OCI-LY1 (cell line): ENCODE results near the gene HDHD5.

Experiments used
- H2AFZ ChIP-seq: fragments of 200-600 bp; sonication (generic), shearing (Covaris generic); 2 replicates; pipeline ENCODE4 v1.6.0; 2014; ENCODE audit warnings: antibody characterized with exemption, mild to moderate bottlenecking, low read length
- H3F3A ChIP-seq: fragments of 200-600 bp; sonication (generic), shearing (Covaris generic); 2 replicates; pipeline ENCODE4 v1.6.0; 2014; ENCODE audit warnings: mild to moderate bottlenecking, antibody characterized with exemption, low read length, moderate library complexity; ENCODE audit not compliant: insufficient read depth
- H3K27ac ChIP-seq: fragments of 200-600 bp; sonication (generic); 2 replicates; pipeline ENCODE4 v1.5.1; 2014; ENCODE audit warnings: low read length, mixed run types, mild to moderate bottlenecking, low read depth; ENCODE audit not compliant: poor library complexity, severe bottlenecking
- H3K27me3 ChIP-seq: fragments of 200-600 bp; sonication (generic); 2 replicates; pipeline ENCODE4 v1.6.0; 2014; ENCODE audit warnings: antibody characterized with exemption, mild to moderate bottlenecking, low read length, moderate library complexity; ENCODE audit not compliant: insufficient read depth
- H3K36me3 ChIP-seq: fragments of 200-600 bp; sonication (generic); 2 replicates; pipeline ENCODE4 v1.6.1; 2014; ENCODE audit warnings: mild to moderate bottlenecking, antibody characterized with exemption, low read length, moderate library complexity, mixed read lengths; ENCODE audit not compliant: insufficient read depth
- H3K4me1 ChIP-seq: fragments of 200-600 bp; sonication (generic); 2 replicates; pipeline ENCODE4 v1.5.1; 2014; ENCODE audit warnings: mild to moderate bottlenecking, low read length, moderate library complexity; ENCODE audit not compliant: insufficient read depth, severe bottlenecking
- H3K4me2 ChIP-seq: fragments of 200-600 bp; sonication (generic), shearing (Covaris generic); 2 replicates; pipeline ENCODE4 v1.6.1; 2014; ENCODE audit warnings: low read length
- H3K4me3 ChIP-seq: fragments of 200-600 bp; sonication (generic); 2 replicates; pipeline ENCODE4 v1.5.1; 2014; ENCODE audit warnings: low read length, low read depth, mild to moderate bottlenecking, mixed read lengths; ENCODE audit not compliant: poor library complexity, severe bottlenecking
- H3K79me2 ChIP-seq: fragments of 200-600 bp; shearing (Covaris generic); 2 replicates; pipeline ENCODE4 v1.6.1; 2016; ENCODE audit warnings: mixed run types, low read length, mixed read lengths; ENCODE audit not compliant: insufficient read depth
- H3K9ac ChIP-seq: fragments of 200-600 bp; sonication (generic), shearing (Covaris generic); 2 replicates; pipeline ENCODE4 v1.6.1; 2014; ENCODE audit warnings: mild to moderate bottlenecking, low read length, mixed read lengths
- H3K9me2 ChIP-seq: fragments of 200-600 bp; sonication (generic), shearing (Covaris generic); 2 replicates; pipeline ENCODE4 v1.6.1; 2014; ENCODE audit warnings: low read depth, mild to moderate bottlenecking, low read length, mixed read lengths
- H3K9me3 ChIP-seq: fragments of 200-600 bp; shearing (Covaris generic); 2 replicates; pipeline ENCODE4 v1.6.1; 2014; ENCODE audit warnings: low read length, mixed read lengths
- H4K20me1 ChIP-seq: fragments of 200-600 bp; sonication (generic), shearing (Covaris generic); 2 replicates; pipeline ENCODE4 v1.6.0; 2016; ENCODE audit warnings: mild to moderate bottlenecking, low read length; ENCODE audit not compliant: insufficient read depth
- CTCF ChIP-seq: fragments of 200-600 bp; sonication (generic), shearing (Covaris generic); IDR thresholded peaks from 2 replicates; pipeline ENCODE4 v1.5.1; 2017; ENCODE audit warnings: mild to moderate bottlenecking, antibody characterized with exemption, low read length, moderate library complexity, mixed read lengths
- EZH2 ChIP-seq: fragments of 200-600 bp; sonication (generic), shearing (Covaris generic); IDR thresholded peaks from 2 replicates; pipeline ENCODE4 v1.8.0; 2017; ENCODE audit warnings: borderline replicate concordance, mixed run types, mild to moderate bottlenecking, antibody characterized with exemption, low read length, moderate library complexity, mixed read lengths

HDHD5 gene

DNA sequence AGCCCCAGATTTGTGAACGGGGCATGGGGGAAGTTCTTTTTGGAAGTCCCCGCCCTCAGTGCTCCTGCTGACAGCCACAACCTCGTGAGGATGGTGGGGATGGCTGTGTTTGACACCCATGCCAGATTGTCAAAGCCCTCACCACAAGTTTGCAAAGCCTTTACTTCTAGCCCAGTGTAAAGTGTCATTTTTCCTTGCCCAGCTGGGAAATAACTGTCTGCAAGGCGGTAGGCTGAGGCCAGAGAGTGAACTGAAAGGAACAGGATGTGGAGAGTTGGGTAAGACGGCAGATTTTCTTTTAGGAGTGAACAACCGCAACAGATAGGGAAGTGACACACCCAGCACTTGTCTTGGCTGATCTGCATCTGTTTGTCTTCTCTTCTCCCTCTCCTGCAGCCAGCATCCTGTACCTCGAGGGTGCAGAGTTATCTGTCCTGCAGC is 60.7 kb downstream of the HDHD5 start:
- TF ChIP-seq CTCF, result no peak
- TF ChIP-seq EZH2, result no peak
- Histone ChIP-seq H3F3A (no peaks in the 10 kb centered on the region), H3K9ac (no peak overlapping the region), H2AFZ (no peak overlapping the region), H3K9me3 (no peaks in the 10 kb centered on the region), H3K4me3 (no peak overlapping the region), H3K27me3 (no peaks in the 10 kb centered on the region), H3K79me2 (no peaks in the 10 kb centered on the region), H3K4me1 (peaks cover 12% of the 10 kb centered on the region), H4K20me1 (no peaks in the 10 kb centered on the region), H3K27ac (no peak overlapping the region), H3K4me2 (no peak overlapping the region), H3K9me2 (no peaks in the 10 kb centered on the region), H3K36me3 (0 out of 2 replicates have a peak, but pooled peaks cover 6% of the 10 kb centered on the region)

- Histone ChIP-seq H3K4me3 (no peak overlapping the region), H3K36me3 (0 out of 2 replicates have a peak, but pooled peaks cover 6% of the 10 kb centered on the region), H2AFZ (no peak overlapping the region), H3K4me1 (peaks cover 12% of the 10 kb centered on the region), H3K9me2 (no peaks in the 10 kb centered on the region), H3K4me2 (no peak overlapping the region), H3K27me3 (no peaks in the 10 kb centered on the region), H3K27ac (no peak overlapping the region), H4K20me1 (no peaks in the 10 kb centered on the region), H3K79me2 (no peaks in the 10 kb centered on the region), H3K9me3 (no peaks in the 10 kb centered on the region), H3F3A (no peaks in the 10 kb centered on the region), H3K9ac (no peak overlapping the region)
- TF ChIP-seq CTCF (no peak), EZH2 (no peak)
Measured at GRCh38 chr22:17097701-17098100, 61.4 kb downstream of the HDHD5 start.

- no peaks in the 10 kb centered on the region for H3F3A ChIP-seq
- no peak overlapping the region for H3K27ac ChIP-seq
- H3K9ac ChIP-seq, result no peak overlapping the region
- TF ChIP-seq EZH2, result no peak
- TF ChIP-seq CTCF, result no peak
- peaks cover 12% of the 10 kb centered on the region for H3K4me1 ChIP-seq
- no peaks in the 10 kb centered on the region for H3K79me2 ChIP-seq
- H2AFZ ChIP-seq, result no peak overlapping the region
- H3K9me2 ChIP-seq, result no peaks in the 10 kb centered on the region
- H3K4me3 ChIP-seq, result no peak overlapping the region
- H3K4me2 ChIP-seq, result no peak overlapping the region
- no peaks in the 10 kb centered on the region for H4K20me1 ChIP-seq
- no peaks in the 10 kb centered on the region for H3K27me3 ChIP-seq
- H3K36me3 ChIP-seq, result 0 out of 2 replicates have a peak, but pooled peaks cover 6% of the 10 kb centered on the region
- no peaks in the 10 kb centered on the region for H3K9me3 ChIP-seq
Measured at GRCh38 chr22:17097062-17097461, 62.0 kb downstream of the HDHD5 start.
